Gastrocnemius medialis (tissue), 4 donors: ENCODE data around the gene SNX10. TPM values are rescaled to one million over a fixed set of nuclear protein-coding genes. Genes with fewer than 3 reads are reported as not detected.

Source experiments
- ATAC-seq, 2 donors: fragments of 150-250 bp; one replicate each; pipeline ENCODE4 v1.9.1; 2016
- DNase-seq, 2 donors: peaks; one replicate each; pipeline ENCODE4 v3.0.0-alpha.2; 2019
- H3K27ac ChIP-seq, 4 donors: fragments of 200-600 bp; sonication (generic); 1 replicate in 1 of 4; 2 replicates in 3 of 4; pipeline ENCODE4 v1.5.1; 2016 to 2018; ENCODE audit warnings: mild to moderate bottlenecking in 2 of 4, moderate library complexity in 1 of 4
- H3K27me3 ChIP-seq, 3 donors: fragments of 200-600 bp; sonication (generic) in 2 of 3; 1 replicate in 1 of 3; 2 replicates in 2 of 3; pipeline versions ENCODE4 v1.5.1 to v1.6.0; 2016 to 2019; ENCODE audit warnings: mild to moderate bottlenecking in 1 of 3, moderate library complexity in 1 of 3
- H3K36me3 ChIP-seq, 2 donors: fragments of 200-600 bp; sonication (generic) in 1 of 2; one replicate each; pipeline ENCODE4 v1.5.1; 2017 to 2018
- H3K4me1 ChIP-seq, 2 donors: fragments of 200-600 bp; sonication (generic) in 1 of 2; one replicate each; pipeline ENCODE4 v1.5.1; 2016 to 2017; ENCODE audit warnings: mild to moderate bottlenecking in 2 of 2
- H3K4me3 ChIP-seq, 4 donors: fragments of 200-600 bp; sonication (generic) in 3 of 4; 1 replicate in 1 of 4; 2 replicates in 3 of 4; pipeline ENCODE4 v1.5.1; 2016 to 2019; ENCODE audit warnings: mild to moderate bottlenecking in 2 of 4
- H3K9me3 ChIP-seq, 3 donors: fragments of 200-600 bp; sonication (generic) in 2 of 3; 1 replicate in 1 of 3; 2 replicates in 2 of 3; pipeline ENCODE4 v1.5.1; 2016 to 2019
- CTCF ChIP-seq, 5 experiments: fragments of 450-650 bp in 3 of 5; fragments of 200-600 bp in 2 of 5; sonication (generic) in 2 of 5; IDR thresholded peaks in 4 of 5; conservative IDR thresholded peaks in 1 of 5; 1 replicate in 4 of 5; 2 replicates in 1 of 5; pipeline ENCODE4 v1.5.1; 2016 to 2019; ENCODE audit warnings: antibody characterized with exemption in 5 of 5, mild to moderate bottlenecking in 3 of 5, moderate library complexity in 3 of 5
- POLR2A ChIP-seq, 2 donors: fragments of 450-650 bp; IDR thresholded peaks; one replicate each; pipeline ENCODE4 v1.6.1; 2017; ENCODE audit warnings: antibody characterized with exemption in 2 of 2, mild to moderate bottlenecking in 2 of 2, moderate library complexity in 2 of 2
- in situ Hi-C, 4 donors: fragments of 200-750 bp; cut with MboI; loops; one replicate each; pipeline versions ENCODE4 v1.15.0 to v1.8.0; 2017; ENCODE audit warnings: low sequenced_read_pairs in 4 of 4
- intact Hi-C: fragments of 100-400 bp; cut with DNase I; formaldehyde crosslinking; loops from one replicate; pipeline ENCODE4 v1.15.1; 2023; ENCODE audit warnings: low total_unique reads
- total RNA-seq, 4 donors: library from RNA; depleted of rRNA; stranded (reverse); fragments of >200 nt; gene quantifications; one replicate each; pipeline versions ENCODE4 v1.1.0 to v1.2.3, GENCODE V29; 2016

SNX10 gene
- total RNA-seq, 4 donors from 2014 or later: 1.2 to 1.9 (median 1.3) TPM; not detected in 1

DNA sequence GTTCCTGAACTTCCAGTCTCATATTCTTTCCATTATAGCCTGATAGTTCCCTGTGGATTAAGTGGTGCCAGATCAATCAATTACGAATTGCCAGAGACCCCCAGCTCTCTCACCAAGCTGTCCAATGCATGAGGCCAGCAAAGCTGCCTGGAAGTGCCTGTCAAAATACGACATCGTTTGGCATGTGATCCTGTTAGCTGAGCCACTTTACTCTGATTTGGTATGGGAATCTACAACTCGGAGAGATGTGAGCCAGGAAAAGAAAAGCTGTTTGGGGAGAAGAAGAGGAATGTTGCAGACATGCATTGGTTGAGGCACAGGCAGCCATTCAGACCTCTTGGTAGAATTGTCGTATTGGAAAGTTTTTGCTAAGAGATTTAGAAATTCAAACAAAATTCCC lies 3.9 kb downstream of the SNX10 start:
- in situ Hi-C loops: no loop called here

GRCh38 chr7:26298472-26299058 lies 6.9 kb downstream of the SNX10 start:
- intact Hi-C loops (no loop called here), in situ Hi-C loops (no loop called here)
- Histone ChIP-seq H3K4me1 (no peaks in the 10 kb centered on the region), H3K27ac (no peak overlapping the region), H3K4me3 (no peak overlapping the region), H3K36me3 (no peaks in the 10 kb centered on the region), H3K9me3 (no peaks in the 10 kb centered on the region), H3K27me3 (no peaks in the 10 kb centered on the region)
- ATAC-seq (no peak), DNase-seq (no peak)
- TF ChIP-seq CTCF (IDR thresholded peaks at IDR 0.05 in 4 of 5, conservative IDR thresholded peaks at IDR 0.05 in 1 of 5) (no peak), POLR2A (IDR thresholded peaks at IDR 0.05) (no peak)

More for the DNA sequence above, 3.9 kb downstream of the SNX10 start:
- Histone ChIP-seq H3K9me3 (no peaks in the 10 kb centered on the region), H3K27ac (no peak overlapping the region), H3K36me3 (no peaks in the 10 kb centered on the region), H3K4me3 (no peak overlapping the region), H3K4me1 (peaks cover 0 to 4% of the 10 kb centered on the region in 2 donors), H3K27me3 (peaks cover 0 to 4% (median 2%) of the 10 kb centered on the region in 3 donors)
- TF ChIP-seq CTCF (IDR thresholded peaks at IDR 0.05 in 4 of 5, conservative IDR thresholded peaks at IDR 0.05 in 1 of 5) (no peak), POLR2A (IDR thresholded peaks at IDR 0.05) (no peak)
- no peak for DNase-seq
- ATAC-seq: no peak
- intact Hi-C loops: no loop called here

- in situ Hi-C loops (no loop called here), intact Hi-C loops (no loop called here)
- no peaks in the 10 kb centered on the region for H3K9me3 ChIP-seq
- TF ChIP-seq POLR2A (IDR thresholded peaks at IDR 0.05): no peak
- TF ChIP-seq CTCF (IDR thresholded peaks at IDR 0.05 in 4 of 5, conservative IDR thresholded peaks at IDR 0.05 in 1 of 5): no peak
- H3K4me3 ChIP-seq: no peak overlapping the region
- H3K4me1 ChIP-seq: no peaks in the 10 kb centered on the region
- no peak for ATAC-seq
- no peaks in the 10 kb centered on the region for H3K27me3 ChIP-seq
- DNase-seq: no peak
- H3K36me3 ChIP-seq: no peaks in the 10 kb centered on the region
- no peak overlapping the region for H3K27ac ChIP-seq
These were observed 13.6 kb downstream of the SNX10 start for GRCh38 chr7:26305090-26305868.

- intact Hi-C loops: no loop called here
These were observed 14.4 kb downstream of the SNX10 start for GRCh38 chr7:26305869-26306665.

More at GRCh38 chr7:26305869-26306665, 14.4 kb downstream of the SNX10 start:
- ATAC-seq (no peak), DNase-seq (no peak)
- Histone ChIP-seq H3K9me3 (no peaks in the 10 kb centered on the region), H3K4me3 (no peak overlapping the region), H3K27me3 (no peaks in the 10 kb centered on the region), H3K4me1 (no peaks in the 10 kb centered on the region), H3K36me3 (no peaks in the 10 kb centered on the region), H3K27ac (no peak overlapping the region)
- TF ChIP-seq CTCF (IDR thresholded peaks at IDR 0.05 in 4 of 5, conservative IDR thresholded peaks at IDR 0.05 in 1 of 5) (no peak), POLR2A (IDR thresholded peaks at IDR 0.05) (no peak)
- in situ Hi-C loops: no loop called here
